ENCODE results near the gene MYO9A. TPM values are rescaled to one million over a fixed set of nuclear protein-coding genes. Genes with fewer than 3 reads are reported as not detected.

The MYO9A gene
- 1 to 10 TPM; 2.6 to 4.3 TPM for polyA plus RNA-seq

- Histone ChIP-seq H3K4me3 (ENCODE audit: low read depth in 1 of 2, low read length in 2 of 2) (peak within 1 kb of the TSS; percentile 65 to 99), H3K27ac (ENCODE audit: low read depth in 2 of 2, low read length in 1 of 2) (peak within 1 kb of the TSS; percentile 98 to 100), H3K27me3 (ENCODE audit: control insufficient read depth in 1 of 2, insufficient read depth in 2 of 2, low read length in 2 of 2) (no peaks in the 10 kb centered on the region), H3K9me3 (ENCODE audit: control insufficient read depth in 2 of 2, insufficient read depth in 1 of 2, low read depth in 1 of 2, low read length in 1 of 2) (no peaks in the 10 kb centered on the region), H3K36me3 (ENCODE audit: control insufficient read depth in 2 of 2, insufficient read depth in 2 of 2, low read length in 1 of 2) (no peaks in the 10 kb centered on the region), H3K4me1 (ENCODE audit: control insufficient read depth in 2 of 2, insufficient read depth in 2 of 2, low read length in 1 of 2) (no peaks in the 10 kb centered on the region)
- 1% methylated on average over 69 of the region's 69 CpGs for WGBS, 2 donors
Measured at GRCh38 chr15:72118017-72118978, at the start of gene MYO9A, which contains the start of gene SENP8. Gene MYO9A, minus strand, starts transcription at chr15:72118150. Its CDS starts 71,587 bp downstream, at chr15:72046563. Gene SENP8, plus strand, starts transcription at chr15:72118403. Its CDS starts 21,221 bp downstream, at chr15:72139624.

GRCh38 chr15:72167445-72167844 lies 49.5 kb upstream of the MYO9A start:
- 73 to 87% methylated on average over 6 of the region's 6 CpGs for WGBS, 2 donors
- no peak overlapping the region for H3K4me3 ChIP-seq (ENCODE audit: low read depth in 1 of 2, low read length in 2 of 2)
- H3K27ac ChIP-seq (ENCODE audit: low read depth in 2 of 2, low read length in 1 of 2), result no peak overlapping the region
- no peaks in the 10 kb centered on the region for H3K36me3 ChIP-seq (ENCODE audit: control insufficient read depth in 2 of 2, insufficient read depth in 2 of 2, low read length in 1 of 2)
- H3K27me3 ChIP-seq (ENCODE audit: control insufficient read depth in 1 of 2, insufficient read depth in 2 of 2, low read length in 2 of 2), result no peaks in the 10 kb centered on the region
- H3K4me1 ChIP-seq (ENCODE audit: control insufficient read depth in 2 of 2, insufficient read depth in 2 of 2, low read length in 1 of 2), result peaks cover 0 to 3% of the 10 kb centered on the region in 2 donors
- no peaks in the 10 kb centered on the region for H3K9me3 ChIP-seq (ENCODE audit: control insufficient read depth in 2 of 2, insufficient read depth in 1 of 2, low read depth in 1 of 2, low read length in 1 of 2)

- Histone ChIP-seq H3K4me3 (ENCODE audit: low read depth in 1 of 2, low read length in 2 of 2) (no peak overlapping the region), H3K27ac (ENCODE audit: low read depth in 2 of 2, low read length in 1 of 2) (no peak overlapping the region), H3K36me3 (ENCODE audit: control insufficient read depth in 2 of 2, insufficient read depth in 2 of 2, low read length in 1 of 2) (no peaks in the 10 kb centered on the region), H3K27me3 (ENCODE audit: control insufficient read depth in 1 of 2, insufficient read depth in 2 of 2, low read length in 2 of 2) (no peaks in the 10 kb centered on the region), H3K9me3 (ENCODE audit: control insufficient read depth in 2 of 2, insufficient read depth in 1 of 2, low read depth in 1 of 2, low read length in 1 of 2) (no peaks in the 10 kb centered on the region), H3K4me1 (ENCODE audit: control insufficient read depth in 2 of 2, insufficient read depth in 2 of 2, low read length in 1 of 2) (peaks cover 0 to 3% of the 10 kb centered on the region in 2 donors)
- 92 to 94% methylated on average over 5 of the region's 5 CpGs for WGBS, 2 donors
Measured at GRCh38 chr15:72166716-72167417, 48.9 kb upstream of the MYO9A start.

- no peak overlapping the region for H3K27ac ChIP-seq (ENCODE audit: low read depth in 2 of 2, low read length in 1 of 2)
- no peaks in the 10 kb centered on the region for H3K36me3 ChIP-seq (ENCODE audit: control insufficient read depth in 2 of 2, insufficient read depth in 2 of 2, low read length in 1 of 2)
- no peaks in the 10 kb centered on the region for H3K9me3 ChIP-seq (ENCODE audit: control insufficient read depth in 2 of 2, insufficient read depth in 1 of 2, low read depth in 1 of 2, low read length in 1 of 2)
- H3K4me1 ChIP-seq (ENCODE audit: control insufficient read depth in 2 of 2, insufficient read depth in 2 of 2, low read length in 1 of 2), result peaks cover 0 to 3% of the 10 kb centered on the region in 2 donors
- no peaks in the 10 kb centered on the region for H3K27me3 ChIP-seq (ENCODE audit: control insufficient read depth in 1 of 2, insufficient read depth in 2 of 2, low read length in 2 of 2)
- no peak overlapping the region for H3K4me3 ChIP-seq (ENCODE audit: low read depth in 1 of 2, low read length in 2 of 2)
- 61 to 75% methylated on average over 4 of the region's 4 CpGs for WGBS, 2 donors
Measured at GRCh38 chr15:72163719-72164118, 45.8 kb upstream of the MYO9A start.

GRCh38 chr15:72162569-72162968 lies 44.6 kb upstream of the MYO9A start:
- no peaks in the 10 kb centered on the region for H3K27me3 ChIP-seq (ENCODE audit: control insufficient read depth in 1 of 2, insufficient read depth in 2 of 2, low read length in 2 of 2)
- 87 to 93% methylated on average over 5 of the region's 5 CpGs for WGBS, 2 donors
- no peak overlapping the region for H3K27ac ChIP-seq (ENCODE audit: low read depth in 2 of 2, low read length in 1 of 2)
- no peak overlapping the region for H3K4me3 ChIP-seq (ENCODE audit: low read depth in 1 of 2, low read length in 2 of 2)
- H3K36me3 ChIP-seq (ENCODE audit: control insufficient read depth in 2 of 2, insufficient read depth in 2 of 2, low read length in 1 of 2), result no peaks in the 10 kb centered on the region
- H3K9me3 ChIP-seq (ENCODE audit: control insufficient read depth in 2 of 2, insufficient read depth in 1 of 2, low read depth in 1 of 2, low read length in 1 of 2), result no peaks in the 10 kb centered on the region
- H3K4me1 ChIP-seq (ENCODE audit: control insufficient read depth in 2 of 2, insufficient read depth in 2 of 2, low read length in 1 of 2), result no peaks in the 10 kb centered on the region

- Histone ChIP-seq H3K4me3 (ENCODE audit: low read depth in 1 of 2, low read length in 2 of 2) (no peak overlapping the region), H3K36me3 (ENCODE audit: control insufficient read depth in 2 of 2, insufficient read depth in 2 of 2, low read length in 1 of 2) (no peaks in the 10 kb centered on the region), H3K27ac (ENCODE audit: low read depth in 2 of 2, low read length in 1 of 2) (no peak overlapping the region), H3K27me3 (ENCODE audit: control insufficient read depth in 1 of 2, insufficient read depth in 2 of 2, low read length in 2 of 2) (no peaks in the 10 kb centered on the region), H3K4me1 (ENCODE audit: control insufficient read depth in 2 of 2, insufficient read depth in 2 of 2, low read length in 1 of 2) (no peaks in the 10 kb centered on the region), H3K9me3 (ENCODE audit: control insufficient read depth in 2 of 2, insufficient read depth in 1 of 2, low read depth in 1 of 2, low read length in 1 of 2) (no peaks in the 10 kb centered on the region)
- WGBS, 2 donors, result 79 to 83% methylated on average over 7 of the region's 7 CpGs
Measured at GRCh38 chr15:72161361-72162132, 43.6 kb upstream of the MYO9A start.

GRCh38 chr15:72160696-72161245 lies 42.8 kb upstream of the MYO9A start:
- H3K4me3 ChIP-seq (ENCODE audit: low read depth in 1 of 2, low read length in 2 of 2), result no peak overlapping the region
- H3K4me1 ChIP-seq (ENCODE audit: control insufficient read depth in 2 of 2, insufficient read depth in 2 of 2, low read length in 1 of 2), result peaks cover 0 to 3% of the 10 kb centered on the region in 2 donors
- H3K27me3 ChIP-seq (ENCODE audit: control insufficient read depth in 1 of 2, insufficient read depth in 2 of 2, low read length in 2 of 2), result no peaks in the 10 kb centered on the region
- no peak overlapping the region for H3K27ac ChIP-seq (ENCODE audit: low read depth in 2 of 2, low read length in 1 of 2)
- no peaks in the 10 kb centered on the region for H3K36me3 ChIP-seq (ENCODE audit: control insufficient read depth in 2 of 2, insufficient read depth in 2 of 2, low read length in 1 of 2)
- WGBS, 2 donors, result 91 to 92% methylated on average over 5 of the region's 5 CpGs
- no peaks in the 10 kb centered on the region for H3K9me3 ChIP-seq (ENCODE audit: control insufficient read depth in 2 of 2, insufficient read depth in 1 of 2, low read depth in 1 of 2, low read length in 1 of 2)

GRCh38 chr15:72156928-72157327 lies 39.0 kb upstream of the MYO9A start:
- Histone ChIP-seq H3K27me3 (ENCODE audit: control insufficient read depth in 1 of 2, insufficient read depth in 2 of 2, low read length in 2 of 2) (no peaks in the 10 kb centered on the region), H3K4me1 (ENCODE audit: control insufficient read depth in 2 of 2, insufficient read depth in 2 of 2, low read length in 1 of 2) (peaks cover 3 to 5% of the 10 kb centered on the region in 2 donors), H3K36me3 (ENCODE audit: control insufficient read depth in 2 of 2, insufficient read depth in 2 of 2, low read length in 1 of 2) (no peaks in the 10 kb centered on the region), H3K9me3 (ENCODE audit: control insufficient read depth in 2 of 2, insufficient read depth in 1 of 2, low read depth in 1 of 2, low read length in 1 of 2) (no peaks in the 10 kb centered on the region), H3K27ac (ENCODE audit: low read depth in 2 of 2, low read length in 1 of 2) (no peak overlapping the region), H3K4me3 (ENCODE audit: low read depth in 1 of 2, low read length in 2 of 2) (no peak overlapping the region)
- 89 to 92% methylated on average over 2 of the region's 2 CpGs for WGBS, 2 donors

Measured in esophagus (tissue), 2 donors.